Stimulated activated CD4-positive, alpha-beta T cell treated with anti-CD3 and anti-CD28 coated beads, Interleukin-15, amount 100 ng/mL, for 24 hours (primary cell): ENCODE results near the gene SYNJ1.
"Not testable (repeated sequence)": the region's sequence is repeated elsewhere in the genome, so short reads cannot be mapped to it uniquely, and the experiment has no call there.

ENCODE experiments used
- DNase-seq: peaks from one replicate; pipeline ENCODE4 v3.0.0-alpha.2; 2020

SYNJ1 gene, protein sequence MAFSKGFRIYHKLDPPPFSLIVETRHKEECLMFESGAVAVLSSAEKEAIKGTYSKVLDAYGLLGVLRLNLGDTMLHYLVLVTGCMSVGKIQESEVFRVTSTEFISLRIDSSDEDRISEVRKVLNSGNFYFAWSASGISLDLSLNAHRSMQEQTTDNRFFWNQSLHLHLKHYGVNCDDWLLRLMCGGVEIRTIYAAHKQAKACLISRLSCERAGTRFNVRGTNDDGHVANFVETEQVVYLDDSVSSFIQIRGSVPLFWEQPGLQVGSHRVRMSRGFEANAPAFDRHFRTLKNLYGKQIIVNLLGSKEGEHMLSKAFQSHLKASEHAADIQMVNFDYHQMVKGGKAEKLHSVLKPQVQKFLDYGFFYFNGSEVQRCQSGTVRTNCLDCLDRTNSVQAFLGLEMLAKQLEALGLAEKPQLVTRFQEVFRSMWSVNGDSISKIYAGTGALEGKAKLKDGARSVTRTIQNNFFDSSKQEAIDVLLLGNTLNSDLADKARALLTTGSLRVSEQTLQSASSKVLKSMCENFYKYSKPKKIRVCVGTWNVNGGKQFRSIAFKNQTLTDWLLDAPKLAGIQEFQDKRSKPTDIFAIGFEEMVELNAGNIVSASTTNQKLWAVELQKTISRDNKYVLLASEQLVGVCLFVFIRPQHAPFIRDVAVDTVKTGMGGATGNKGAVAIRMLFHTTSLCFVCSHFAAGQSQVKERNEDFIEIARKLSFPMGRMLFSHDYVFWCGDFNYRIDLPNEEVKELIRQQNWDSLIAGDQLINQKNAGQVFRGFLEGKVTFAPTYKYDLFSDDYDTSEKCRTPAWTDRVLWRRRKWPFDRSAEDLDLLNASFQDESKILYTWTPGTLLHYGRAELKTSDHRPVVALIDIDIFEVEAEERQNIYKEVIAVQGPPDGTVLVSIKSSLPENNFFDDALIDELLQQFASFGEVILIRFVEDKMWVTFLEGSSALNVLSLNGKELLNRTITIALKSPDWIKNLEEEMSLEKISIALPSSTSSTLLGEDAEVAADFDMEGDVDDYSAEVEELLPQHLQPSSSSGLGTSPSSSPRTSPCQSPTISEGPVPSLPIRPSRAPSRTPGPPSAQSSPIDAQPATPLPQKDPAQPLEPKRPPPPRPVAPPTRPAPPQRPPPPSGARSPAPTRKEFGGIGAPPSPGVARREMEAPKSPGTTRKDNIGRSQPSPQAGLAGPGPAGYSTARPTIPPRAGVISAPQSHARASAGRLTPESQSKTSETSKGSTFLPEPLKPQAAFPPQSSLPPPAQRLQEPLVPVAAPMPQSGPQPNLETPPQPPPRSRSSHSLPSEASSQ (N-terminal part only)

DNA sequence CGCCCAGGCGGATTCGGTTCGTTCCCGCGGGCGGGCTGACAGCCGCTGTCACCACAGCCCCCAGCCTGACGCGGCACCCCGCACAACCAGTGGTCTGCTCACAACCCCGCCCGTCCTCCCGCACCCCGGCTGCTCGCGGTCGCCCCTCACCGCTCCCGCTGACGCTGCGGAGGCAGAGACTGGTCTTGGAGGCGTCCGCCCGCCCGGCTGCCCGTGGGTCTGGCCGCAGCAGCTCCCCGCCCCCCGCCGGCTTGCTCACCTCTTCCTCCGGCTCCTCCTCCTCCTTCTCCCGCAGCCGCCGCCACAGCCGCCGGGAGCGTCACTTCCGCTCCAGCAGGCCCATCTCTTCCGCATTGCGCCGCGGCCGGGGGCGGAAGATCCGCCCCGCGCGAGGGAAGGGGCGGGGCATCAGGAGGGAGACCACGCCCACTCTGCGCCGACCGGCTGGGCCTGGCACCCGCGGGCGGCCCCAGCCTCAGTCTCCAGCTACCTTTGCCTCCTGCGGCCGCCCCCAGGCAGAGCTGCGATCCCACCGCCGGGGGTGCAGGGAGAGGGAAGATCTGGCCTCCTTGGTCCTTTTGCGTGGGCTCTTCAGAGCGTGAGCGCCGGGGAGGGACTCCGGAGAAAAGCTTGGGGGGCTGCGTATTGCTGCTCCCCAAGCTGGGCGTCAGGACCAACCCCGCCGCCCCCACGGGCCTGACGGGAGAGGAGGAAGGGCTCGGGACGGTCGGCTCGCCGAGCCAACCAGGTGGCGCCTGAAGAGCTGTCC, at the start of gene SYNJ1:
TSS of gene SYNJ1 (minus strand) at position 327 of the 769 bp plus-strand sequence. CDS start 1,118 bp downstream, outside the sequence.
- DNase-seq, result peak; percentile 95

DNA sequence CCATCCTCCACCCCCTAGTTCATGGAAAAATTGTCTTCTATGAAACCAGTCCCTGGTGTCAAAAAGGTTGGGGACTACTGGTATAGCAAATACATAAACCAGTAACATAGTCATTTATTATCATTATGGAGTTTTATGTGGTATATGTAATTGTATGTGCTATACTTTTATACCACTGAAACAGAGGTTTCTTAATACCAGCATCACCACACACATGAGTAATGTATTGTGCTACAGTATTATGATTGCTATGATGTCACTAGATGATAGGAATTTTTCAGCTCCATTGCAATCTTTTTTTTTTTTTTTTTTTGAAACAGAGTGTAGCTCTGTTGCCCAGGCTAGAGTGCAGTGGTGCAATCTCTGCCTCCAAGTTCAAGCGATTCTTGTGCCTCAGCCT, 49.5 kb upstream of the SYNJ1 start:
- no peak for DNase-seq

DNA sequence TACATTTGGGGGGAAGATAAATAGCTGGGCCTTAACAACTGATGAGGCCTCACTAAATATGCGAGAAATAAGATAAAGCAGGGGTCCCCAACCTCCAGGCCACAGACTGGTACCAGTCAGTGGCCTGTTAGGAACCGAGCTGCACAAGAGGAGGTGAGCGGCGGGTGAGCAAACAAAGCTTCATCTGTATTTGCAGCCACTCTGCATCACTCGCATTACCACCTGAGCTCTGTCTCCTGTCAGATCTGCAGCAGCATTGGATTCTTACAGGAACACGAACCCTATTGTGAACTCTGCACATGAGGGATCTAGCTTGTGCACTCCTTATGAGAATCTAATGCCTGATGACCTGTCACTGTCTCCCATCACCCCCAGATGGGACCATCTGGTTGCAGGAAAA, 48.9 kb upstream of the SYNJ1 start:
- no peak for DNase-seq

DNA sequence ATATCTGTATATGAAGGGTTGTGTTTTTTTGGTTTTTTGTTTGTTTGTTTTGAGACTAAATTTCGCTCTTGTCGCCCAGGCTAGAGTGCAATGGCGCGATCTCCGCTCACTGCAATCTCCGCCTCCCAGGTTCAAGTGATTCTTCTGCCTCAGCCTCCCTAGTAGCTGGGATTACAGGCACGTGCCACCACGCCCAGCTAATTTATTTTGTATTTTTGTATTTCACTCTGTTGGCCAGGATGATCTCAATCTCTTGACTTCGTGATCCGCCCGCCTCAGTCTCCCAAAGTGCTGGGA, 45.2 kb upstream of the SYNJ1 start:
- DNase-seq, result not testable (repeated sequence)

DNA sequence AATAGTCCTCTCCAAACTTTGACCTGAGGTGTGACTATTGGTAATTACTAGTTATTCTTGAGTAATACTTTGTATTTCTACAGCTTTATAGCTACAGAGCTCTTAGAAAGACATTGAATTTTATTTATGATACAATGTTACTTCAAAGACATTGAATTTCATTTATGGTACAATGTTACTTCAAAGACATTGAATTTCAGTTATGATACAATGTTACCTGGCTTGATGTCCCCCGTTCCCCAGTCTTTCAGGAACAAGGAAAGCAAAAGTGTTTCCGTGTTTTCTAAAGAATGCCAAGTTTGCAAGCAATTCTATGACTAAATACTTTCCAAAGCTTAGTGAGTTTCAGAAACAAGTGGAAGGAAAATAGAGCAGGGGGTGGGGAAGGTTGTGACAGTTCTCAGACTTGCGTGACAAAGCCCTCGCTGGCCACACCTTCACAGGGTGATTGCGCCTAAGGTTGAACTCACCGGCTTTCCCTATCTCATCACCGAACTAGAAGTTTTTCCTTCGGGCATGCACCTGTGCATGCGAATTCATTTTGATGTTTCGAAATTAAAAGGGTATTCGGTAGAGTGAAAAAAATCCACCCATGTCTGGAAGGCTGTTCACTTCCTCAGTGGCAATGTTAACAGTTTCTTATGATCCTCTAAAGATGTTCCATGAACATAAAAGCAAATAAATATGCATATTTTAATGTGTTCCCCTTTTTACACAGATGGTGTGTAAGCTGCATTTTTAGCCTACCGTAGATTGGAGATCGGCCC, 44.7 kb upstream of the SYNJ1 start:
- peak; percentile 85 for DNase-seq

DNA sequence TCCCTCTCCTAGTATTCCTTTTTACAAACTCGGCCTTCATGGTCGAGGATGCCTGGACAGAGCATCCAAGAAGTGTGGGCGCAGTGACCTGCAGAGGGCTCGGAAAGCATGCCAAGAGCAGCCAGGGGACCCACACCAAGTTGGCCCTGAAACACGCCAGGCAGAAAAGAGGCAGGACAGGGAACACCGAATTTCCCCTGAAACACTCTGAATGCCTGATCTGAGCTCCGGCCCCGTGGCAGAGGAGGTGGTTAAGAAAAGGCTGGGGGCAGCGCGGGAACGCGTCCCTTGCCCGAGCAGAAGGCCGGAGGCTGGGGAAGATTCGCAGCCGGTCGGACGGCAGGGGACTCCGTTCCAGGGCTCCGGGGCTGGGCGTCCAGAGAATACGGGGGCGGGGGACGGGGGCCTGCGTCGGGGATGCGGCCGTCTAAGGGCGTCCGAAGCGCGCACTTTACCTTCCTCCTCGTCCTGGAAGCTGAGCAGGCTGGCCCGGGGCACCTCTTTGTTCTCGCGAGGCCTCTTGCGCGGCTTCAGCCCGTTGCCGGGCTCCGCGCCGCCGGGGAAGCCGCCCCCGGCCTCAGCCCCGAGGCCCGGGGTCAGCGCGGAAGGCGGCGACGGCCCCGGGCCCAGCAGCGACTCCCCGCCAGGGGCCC, 43.2 kb upstream of the SYNJ1 start:
- DNase-seq, result peak; percentile 59

DNA sequence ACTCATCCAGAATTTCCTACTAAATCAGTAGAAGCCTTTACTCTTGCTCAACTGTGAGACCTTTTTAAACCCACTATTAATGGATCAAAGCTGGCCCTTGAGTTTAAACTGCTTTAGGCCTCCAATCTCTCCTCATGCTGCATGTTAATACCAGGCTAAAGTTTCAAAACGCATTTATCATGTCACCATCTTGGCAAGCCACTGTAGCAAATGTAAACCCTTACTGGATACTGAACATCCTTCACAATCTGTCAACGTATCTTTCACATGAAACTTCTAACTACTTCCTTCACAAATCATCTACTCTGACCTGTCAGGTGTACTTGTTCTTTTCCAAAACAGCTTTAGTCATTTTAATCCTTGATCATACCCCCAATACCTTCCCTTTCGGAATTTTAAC, 40.7 kb upstream of the SYNJ1 start:
- no peak for DNase-seq

DNA sequence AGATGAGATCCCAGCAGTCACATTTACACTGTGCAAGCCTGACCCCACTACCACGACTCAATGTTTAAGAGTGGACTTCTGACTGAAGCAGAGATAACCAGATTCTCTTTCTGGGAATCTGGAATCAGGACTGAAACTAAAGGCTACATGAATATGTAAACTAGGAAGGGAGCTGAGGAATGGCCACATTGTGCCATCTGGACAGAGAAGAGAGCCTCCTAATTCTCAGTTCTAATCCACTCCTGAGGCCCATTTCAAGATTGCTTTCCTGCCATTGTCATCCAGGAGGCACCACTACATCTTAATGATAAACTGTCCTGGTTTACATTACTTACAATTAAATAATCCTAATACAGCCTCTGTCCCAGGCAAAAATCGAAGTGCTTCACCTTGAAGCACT, 37.2 kb upstream of the SYNJ1 start:
- no peak for DNase-seq

DNA sequence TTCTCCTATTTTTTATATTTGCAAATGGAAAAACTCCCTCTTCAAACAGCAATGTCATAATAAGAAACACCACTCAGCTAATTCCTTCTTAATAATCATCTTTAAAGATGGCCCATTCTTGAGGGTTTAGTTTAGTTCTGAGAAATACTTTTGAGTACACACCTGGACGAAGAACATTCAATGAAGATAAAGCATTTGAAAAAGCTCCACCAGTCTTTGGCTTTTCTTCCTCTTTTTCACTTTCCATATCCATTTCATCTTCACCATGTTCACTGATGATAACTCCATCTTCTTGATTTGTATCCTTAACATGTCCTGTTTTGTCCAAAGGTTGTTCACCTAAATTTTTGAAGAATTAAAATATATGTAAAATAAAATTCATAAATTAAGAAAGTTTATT, 36.4 kb upstream of the SYNJ1 start:
- no peak for DNase-seq

DNA sequence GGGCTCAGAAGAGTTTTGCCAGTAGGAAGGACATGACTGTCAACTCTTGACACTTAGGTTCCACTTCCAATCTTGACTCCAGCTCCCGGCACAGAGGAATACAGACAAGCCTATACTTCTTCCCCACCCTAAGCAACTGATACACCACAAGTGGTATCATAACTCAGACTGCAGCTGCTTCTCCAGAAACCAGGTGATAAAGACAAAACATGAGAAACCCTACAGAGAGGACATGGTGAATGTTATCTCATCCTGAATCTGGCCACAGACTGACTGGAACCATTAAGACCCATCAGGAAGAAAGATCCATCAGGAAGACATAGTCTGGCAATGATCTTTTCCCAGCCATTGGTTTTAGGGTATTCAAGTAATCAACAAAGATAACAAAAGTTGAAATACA, 30.0 kb upstream of the SYNJ1 start:
- DNase-seq, result no peak

DNA sequence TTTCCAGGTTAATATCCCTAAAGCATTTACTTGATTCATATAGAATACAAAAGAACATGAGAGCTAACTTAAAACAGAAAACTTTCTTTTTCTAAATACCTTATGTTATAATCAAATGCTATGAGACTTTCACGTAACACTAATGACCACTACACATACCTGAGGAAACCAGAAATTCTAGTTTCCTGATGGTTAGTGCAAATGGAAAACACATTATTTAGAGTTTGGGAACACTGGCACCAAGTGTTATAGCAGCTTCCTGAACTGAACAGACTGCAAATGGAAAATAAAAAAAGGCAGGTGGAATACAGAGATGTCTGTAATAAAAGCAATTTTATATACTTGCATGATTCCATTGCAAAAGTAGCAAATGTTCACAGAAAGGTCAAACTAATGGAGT, 28.3 kb upstream of the SYNJ1 start:
- no peak for DNase-seq

DNA sequence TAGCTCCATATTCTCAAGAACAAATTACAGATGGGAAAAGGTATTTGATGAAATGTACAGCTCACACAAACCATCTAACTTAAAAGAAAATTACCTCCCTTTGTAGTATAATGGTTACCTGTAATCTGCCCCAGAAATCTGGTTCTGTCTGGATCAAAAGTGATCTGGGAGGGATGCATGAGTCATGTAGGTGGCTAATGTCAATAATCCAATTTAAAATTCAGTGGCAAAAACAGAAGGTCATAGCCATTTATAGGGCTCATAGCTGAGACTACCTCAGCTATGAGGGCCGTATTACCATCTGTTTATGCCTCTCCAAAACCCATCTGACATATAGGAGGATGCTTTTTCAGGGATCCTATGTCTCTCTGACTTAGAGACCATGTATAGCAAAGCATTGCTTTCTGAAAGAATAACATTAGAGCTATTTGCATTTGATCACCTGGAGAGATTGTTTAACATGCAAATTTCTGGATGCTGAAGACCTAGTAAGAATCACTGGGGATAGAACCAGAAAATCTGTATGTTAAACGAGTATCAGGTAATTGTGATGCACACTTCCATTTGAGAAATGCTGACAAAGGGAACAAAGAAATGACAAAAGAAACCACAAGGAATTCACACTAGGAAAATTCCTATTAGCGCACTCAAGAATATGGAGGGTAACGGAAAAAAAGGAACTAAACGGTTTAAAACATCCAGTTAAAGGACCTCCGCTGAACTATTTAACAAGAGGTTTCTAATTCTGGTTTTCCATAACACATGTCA, 26.2 kb upstream of the SYNJ1 start:
- DNase-seq, result no peak

DNA sequence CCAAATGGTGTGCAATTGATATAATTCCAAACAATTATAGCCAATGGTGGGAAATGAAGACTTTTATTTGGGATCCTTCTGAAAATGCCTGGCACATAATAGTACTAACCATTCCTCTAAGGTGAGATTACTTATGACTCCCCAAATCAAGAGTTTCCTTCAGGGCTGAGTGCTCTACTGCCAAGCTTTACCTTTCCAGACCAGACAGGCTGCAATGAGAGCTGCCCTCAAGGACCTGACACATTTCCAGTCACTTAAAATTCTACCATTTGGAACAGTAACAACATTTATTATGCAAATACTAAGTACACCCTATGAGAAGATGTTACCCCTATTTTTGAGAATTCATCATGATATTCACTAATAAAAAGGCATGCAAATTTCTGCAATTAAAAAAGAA, 22.6 kb upstream of the SYNJ1 start:
- DNase-seq, result no peak

DNA sequence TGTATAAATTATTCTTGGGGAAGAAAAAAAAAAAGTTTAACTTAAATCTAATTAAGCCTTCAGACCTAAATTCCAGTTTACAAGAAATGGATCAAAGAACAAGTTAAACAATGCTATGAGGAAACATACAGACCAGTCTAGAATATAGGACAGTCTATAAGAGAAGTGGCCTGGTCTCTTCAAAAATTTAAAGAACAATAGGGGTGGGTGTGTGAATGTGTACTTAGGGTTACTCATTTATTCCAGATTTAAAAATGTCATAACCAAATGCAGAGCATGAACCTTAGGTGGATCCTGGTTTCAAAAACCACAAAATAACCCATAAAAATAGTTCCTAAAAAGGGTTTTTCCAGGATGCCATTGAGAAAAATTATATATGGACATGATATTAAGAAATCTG, 21.8 kb upstream of the SYNJ1 start:
- no peak for DNase-seq

DNA sequence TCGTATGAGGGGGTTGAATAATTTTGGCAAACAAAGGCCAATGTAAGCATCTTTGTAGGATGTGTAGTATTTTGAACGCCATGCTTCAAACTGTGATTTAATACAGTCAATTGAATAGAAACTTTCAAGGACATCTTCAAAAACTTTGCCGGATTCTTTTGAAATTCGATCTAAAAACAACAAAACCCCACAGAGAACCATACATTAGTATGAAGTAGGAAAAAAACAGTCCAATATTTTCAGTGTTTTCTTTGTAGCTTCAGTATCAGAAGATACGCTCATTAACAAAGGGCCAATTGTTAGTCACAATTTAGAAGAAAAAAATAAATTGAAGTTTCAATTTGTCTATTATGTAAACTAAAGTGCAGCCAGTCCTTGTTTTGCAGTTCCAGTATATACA, 20.7 kb upstream of the SYNJ1 start:
- DNase-seq, result no peak

DNA sequence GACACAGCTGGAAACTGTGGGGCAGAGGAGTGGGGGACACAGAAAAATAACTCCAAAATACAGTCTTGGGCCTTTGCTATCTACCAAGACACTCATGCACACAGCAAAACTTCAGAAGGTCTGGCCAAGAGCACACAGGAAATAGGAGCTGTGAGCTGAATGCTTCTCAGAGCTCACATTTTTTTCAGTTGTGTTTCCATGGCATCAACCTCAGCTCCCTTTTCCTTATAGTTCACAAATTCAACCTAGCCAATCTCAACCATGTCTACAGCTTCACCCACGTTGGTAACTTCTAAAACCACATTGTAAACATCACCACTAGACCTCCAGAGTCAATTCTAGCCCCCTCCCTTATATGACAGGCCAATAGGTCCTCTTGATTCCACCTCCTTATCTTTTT, 19.6 kb upstream of the SYNJ1 start:
- DNase-seq, result no peak

DNA sequence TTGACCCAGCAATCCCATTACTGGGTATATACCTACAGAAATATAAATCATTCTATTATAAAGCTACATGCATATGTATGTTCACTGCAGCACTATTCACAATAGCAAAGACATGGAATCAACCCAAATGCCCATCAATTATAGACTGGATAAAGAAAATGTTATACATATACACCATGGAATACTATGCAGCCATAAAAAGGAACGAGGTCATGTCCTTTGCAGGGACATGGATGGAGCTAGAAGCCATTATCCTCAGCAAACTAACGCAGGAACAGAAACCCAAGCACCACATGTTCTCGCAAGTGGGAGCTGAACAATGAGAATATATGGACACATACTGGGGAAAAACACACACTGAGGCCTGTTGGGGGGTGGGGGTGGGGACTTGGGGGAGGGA, 18.9 kb upstream of the SYNJ1 start:
- DNase-seq, result not testable (repeated sequence)

DNA sequence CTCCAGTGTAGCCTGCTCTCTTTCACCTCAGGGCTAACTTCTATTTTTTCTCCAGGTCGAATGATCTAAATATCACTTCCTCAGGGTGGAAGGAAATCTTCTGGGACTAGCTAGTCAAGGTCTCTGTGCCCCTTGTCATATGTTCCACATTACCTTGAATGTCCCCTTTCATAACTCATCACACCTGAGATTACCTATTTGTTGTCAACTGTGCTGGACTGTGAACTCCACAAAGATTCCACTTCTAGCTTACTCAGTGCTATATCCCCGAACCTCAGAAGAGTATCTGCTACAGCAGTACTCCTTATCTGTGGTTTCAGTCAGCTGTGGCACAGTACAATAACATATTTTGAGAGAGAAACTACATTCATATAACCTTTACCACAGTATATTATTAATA, 14.6 kb upstream of the SYNJ1 start:
- no peak for DNase-seq

DNA sequence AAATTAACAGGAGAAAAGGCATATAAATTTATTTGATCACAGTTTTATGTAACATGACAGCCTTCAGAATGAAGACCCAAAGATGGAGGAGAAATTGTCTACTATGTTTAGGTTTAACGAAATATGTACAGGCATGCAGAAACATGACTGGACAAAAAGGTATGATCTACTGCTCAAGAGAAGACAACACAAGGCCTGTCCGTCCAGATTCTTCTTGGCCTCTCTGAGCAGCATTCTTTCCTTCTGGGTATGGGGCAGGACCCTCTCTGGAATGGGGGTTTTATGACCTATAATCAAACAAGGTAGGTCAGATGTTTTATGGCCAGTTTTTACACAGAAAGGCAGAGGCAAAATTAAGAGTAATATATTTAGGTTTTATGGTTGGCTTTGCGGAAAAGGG, 13.5 kb upstream of the SYNJ1 start:
- DNase-seq, result no peak

DNA sequence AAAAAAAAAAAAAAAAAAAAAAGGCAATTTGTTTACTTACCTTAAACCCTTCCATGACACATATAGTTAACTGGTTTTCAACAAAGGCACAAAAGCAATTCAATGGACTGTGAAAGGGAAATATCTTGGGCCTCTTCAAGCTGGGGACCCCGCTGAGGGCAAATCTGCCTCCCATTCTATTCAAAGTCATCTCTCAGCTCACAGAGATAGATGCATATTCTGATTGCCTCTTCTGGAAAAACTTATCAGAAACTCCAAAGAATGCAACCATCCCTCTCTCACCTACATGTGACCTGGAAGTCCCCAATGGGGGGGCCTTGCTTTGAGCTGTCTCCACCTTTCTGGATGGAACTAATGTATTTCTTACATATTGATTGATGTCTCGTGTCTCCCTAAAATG, 12.1 kb upstream of the SYNJ1 start:
- DNase-seq, result no peak

DNA sequence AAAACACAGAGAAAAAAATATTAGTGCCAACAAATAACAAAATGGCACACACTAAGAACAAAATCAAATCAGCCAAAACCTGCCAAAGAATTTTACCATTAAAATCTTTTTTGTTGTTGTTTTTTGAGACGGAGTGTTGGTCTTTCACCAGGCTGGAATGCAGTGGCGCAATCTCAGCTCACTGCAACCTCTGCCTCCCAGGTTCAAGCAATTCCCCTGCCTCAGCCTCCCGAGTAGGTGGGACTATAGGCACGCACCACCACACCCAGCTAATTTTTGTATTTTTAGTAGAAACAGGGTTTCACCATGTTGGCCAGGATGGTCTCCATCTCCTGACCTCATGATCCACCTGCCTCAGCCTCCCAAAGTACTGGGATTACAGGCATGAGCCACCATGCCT, 8.3 kb upstream of the SYNJ1 start:
- not testable (repeated sequence) for DNase-seq
